HEK293 (cell line): ENCODE measurements around the gene MAML1.

Experiments used
- INSM2 ChIP-seq: fragments of 450-650 bp; formaldehyde crosslinking; IDR thresholded peaks from 2 replicates; pipeline ENCODE4 v1.5.1; 2016; ENCODE audit warnings: missing biosample characterization, missing genetic modification characterization
- MZF1 ChIP-seq: fragments of 450-650 bp; formaldehyde crosslinking; IDR thresholded peaks from 2 replicates; pipeline ENCODE4 v1.5.1; 2017; ENCODE audit warnings: missing biosample characterization, missing genetic modification characterization, borderline replicate concordance
- PRDM1 ChIP-seq: fragments of 450-650 bp; formaldehyde crosslinking; IDR thresholded peaks from 2 replicates; pipeline ENCODE4; 2016; ENCODE audit warnings: missing biosample characterization, missing genetic modification characterization
- PRDM4 ChIP-seq: fragments of 450-650 bp; formaldehyde crosslinking; IDR thresholded peaks from 2 replicates; pipeline ENCODE4 v1.5.1; 2017; ENCODE audit warnings: missing biosample characterization, missing genetic modification characterization
- REST ChIP-seq: fragments of 450-650 bp; formaldehyde crosslinking; IDR thresholded peaks from 2 replicates; pipeline ENCODE4 v1.5.1; 2016; ENCODE audit warnings: missing biosample characterization, missing genetic modification characterization
- ZBTB10 ChIP-seq: fragments of 450-650 bp; formaldehyde crosslinking; IDR thresholded peaks from 2 replicates; pipeline ENCODE4 v1.5.1; 2016; ENCODE audit warnings: missing biosample characterization, missing genetic modification characterization
- ZBTB17 ChIP-seq: fragments of 450-650 bp; formaldehyde crosslinking; IDR thresholded peaks from 2 replicates; pipeline ENCODE4 v1.5.1; 2016; ENCODE audit warnings: missing biosample characterization, missing genetic modification characterization
- ZBTB21 ChIP-seq: fragments of 450-650 bp; formaldehyde crosslinking; IDR thresholded peaks from 2 replicates; pipeline ENCODE4 v1.5.1; 2017; ENCODE audit warnings: missing biosample characterization, missing genetic modification characterization
- ZBTB26 ChIP-seq: fragments of 450-650 bp; formaldehyde crosslinking; optimal IDR thresholded peaks from 2 replicates; pipeline ENCODE3; 2016; ENCODE audit warnings: missing biosample characterization, mild to moderate bottlenecking, missing genetic modification characterization
- ZBTB49 ChIP-seq: fragments of 450-650 bp; formaldehyde crosslinking; IDR thresholded peaks from 2 replicates; pipeline ENCODE4 v1.5.1; 2016; ENCODE audit warnings: missing biosample characterization, missing genetic modification characterization, low read depth
- ZFP41 ChIP-seq: fragments of 450-650 bp; formaldehyde crosslinking; IDR thresholded peaks from 2 replicates; pipeline ENCODE4 v1.5.1; 2016; ENCODE audit warnings: missing biosample characterization, missing genetic modification characterization, borderline replicate concordance
- ZNF266 ChIP-seq: fragments of 450-650 bp; formaldehyde crosslinking; IDR thresholded peaks from 2 replicates; pipeline ENCODE4 v1.5.1; 2016; ENCODE audit warnings: missing biosample characterization, missing genetic modification characterization, low read depth
- ZNF362 ChIP-seq: fragments of 450-650 bp; formaldehyde crosslinking; IDR thresholded peaks from 2 replicates; pipeline ENCODE4 v1.5.1; 2016; ENCODE audit warnings: missing biosample characterization, missing genetic modification characterization
- ZNF433 ChIP-seq: fragments of 450-650 bp; formaldehyde crosslinking; IDR thresholded peaks from 2 replicates; pipeline ENCODE4 v1.5.1; 2016; ENCODE audit warnings: missing biosample characterization, missing genetic modification characterization, low read depth
- ZNF449 ChIP-seq: fragments of 450-650 bp; formaldehyde crosslinking; IDR thresholded peaks from 2 replicates; pipeline ENCODE4 v1.5.1; 2017; ENCODE audit warnings: missing biosample characterization, mild to moderate bottlenecking, missing genetic modification characterization, moderate library complexity
- ZNF548 ChIP-seq: fragments of 450-650 bp; formaldehyde crosslinking; IDR thresholded peaks from 2 replicates; pipeline ENCODE4 v1.5.1; 2016; ENCODE audit warnings: missing biosample characterization, missing genetic modification characterization
- ZNF704 ChIP-seq: fragments of 450-650 bp; formaldehyde crosslinking; IDR thresholded peaks from 2 replicates; pipeline ENCODE4 v1.5.1; 2016; ENCODE audit warnings: missing biosample characterization, missing genetic modification characterization
- ZNF747 ChIP-seq: fragments of 450-650 bp; formaldehyde crosslinking; IDR thresholded peaks from 2 replicates; pipeline ENCODE4 v1.5.1; 2016; ENCODE audit warnings: missing biosample characterization, missing genetic modification characterization
- ZSCAN16 ChIP-seq: fragments of 450-650 bp; formaldehyde crosslinking; IDR thresholded peaks from 2 replicates; pipeline ENCODE4 v1.5.1; 2016; ENCODE audit warnings: missing biosample characterization, missing genetic modification characterization
- ZXDB ChIP-seq: fragments of 450-650 bp; formaldehyde crosslinking; IDR thresholded peaks from 2 replicates; pipeline ENCODE4 v1.5.1; 2016; ENCODE audit warnings: missing biosample characterization, missing genetic modification characterization

The MAML1 gene

GRCh38 chr5:179731791-179732411 is 721 bp upstream of the MAML1 start (continued):
- TF ChIP-seq ZBTB21 = no peak
- no peak for TF ChIP-seq ZNF433 (tag by site-specific recombination)
- no peak for TF ChIP-seq ZBTB26 (tag by site-specific recombination)
- no peak for TF ChIP-seq INSM2 (tag by site-specific recombination)
- no peak for TF ChIP-seq ZSCAN16 (tag by site-specific recombination)
- no peak for TF ChIP-seq REST (tag by site-specific recombination)
- TF ChIP-seq MZF1 (tag by site-specific recombination) = no peak
- TF ChIP-seq ZNF747 = no peak
- TF ChIP-seq ZFP41 (tag by site-specific recombination) = no peak
- no peak for TF ChIP-seq ZNF548 (tag by site-specific recombination)
- no peak for TF ChIP-seq PRDM4
- TF ChIP-seq ZXDB (tag by site-specific recombination) = no peak
- no peak for TF ChIP-seq ZNF704 (tag by site-specific recombination)
- TF ChIP-seq ZBTB10 (tag by site-specific recombination) = no peak
- TF ChIP-seq ZBTB17 (tag by site-specific recombination) = 0 out of 2 replicates have a peak, but pooled peaks have one; percentile 11
- peak; percentile 60; the same call in 1 of the 2 replicates for TF ChIP-seq PRDM1 (tag by site-specific recombination)
- peak; percentile 78 for TF ChIP-seq ZNF362 (tag by site-specific recombination)
- no peak for TF ChIP-seq ZBTB49 (tag by site-specific recombination)
- TF ChIP-seq ZNF266 (tag by site-specific recombination) = no peak
- peak; percentile 45; the same call in 1 of the 2 replicates for TF ChIP-seq ZNF449
